BLaER1 treated with 17β-estradiol and CSF1 and Interleukin-3, amounts not matched to agents 10 nM and 100 nM (cell line): Measurements from ENCODE around the gene RPS19.

Source experiments
- H3K27ac ChIP-seq, 11 experiments: shearing (Covaris generic); formaldehyde crosslinking; 2 replicates each; pipeline ENCODE4 v1.8.1; 2022
- H3K27me3 ChIP-seq, 11 experiments: shearing (Covaris generic); formaldehyde crosslinking; 2 replicates each; pipeline ENCODE4 v1.8.1; 2022
- H3K36me3 ChIP-seq, 11 experiments: shearing (Covaris generic); formaldehyde crosslinking; 2 replicates each; pipeline ENCODE4 v1.8.1; 2022
- H3K4me1 ChIP-seq, 10 experiments: shearing (Covaris generic); formaldehyde crosslinking; 2 replicates each; pipeline ENCODE4 v1.8.1; 2022
- H3K4me2 ChIP-seq, 11 experiments: shearing (Covaris generic); formaldehyde crosslinking; 2 replicates each; pipeline ENCODE4 v1.8.1; 2022
- H3K4me3 ChIP-seq, 10 experiments: shearing (Covaris generic); formaldehyde crosslinking; 2 replicates each; pipeline ENCODE4 v1.8.1; 2022
- H3K9ac ChIP-seq, 11 experiments: shearing (Covaris generic); formaldehyde crosslinking; 2 replicates each; pipeline ENCODE4 v1.8.1; 2022
- H3K9me3 ChIP-seq, 11 experiments: shearing (Covaris generic); formaldehyde crosslinking; replicated peaks in 1 of 11; 2 replicates each; pipeline ENCODE4 v1.8.1; 2022
- H4K20me1 ChIP-seq, 11 experiments: shearing (Covaris generic); formaldehyde crosslinking; 2 replicates each; pipeline ENCODE4 v1.8.1; 2022
- Cebpa-rat ChIP-seq, 11 experiments: shearing (Covaris generic); IDR thresholded peaks; 2 replicates each; pipeline ENCODE4 v1.8.1; 2022

The RPS19 gene

GRCh38 chr19:41919948-41920712, 60.1 kb downstream of the RPS19 start:
- Histone ChIP-seq H3K4me3 (no peak overlapping the region), H3K4me2 (peak overlapping the region in 8 of 11 experiments; percentile 73 to 91 (median 87); a peak in 15 of 22 replicates), H3K4me1 (peaks cover 23 to 29% (median 26%) of the 10 kb centered on the region in 10 experiments), H3K27ac (no peak overlapping the region), H3K9me3 (no peaks in the 10 kb centered on the region), H4K20me1 (peaks cover 0 to 15% (median 5%) of the 10 kb centered on the region in 11 experiments; a peak in 10 of 22 replicates), H3K27me3 (peaks cover 57 to 74% (median 72%) of the 10 kb centered on the region in 11 experiments), H3K36me3 (no peaks in the 10 kb centered on the region), H3K9ac (no peak overlapping the region)
- no peak for TF ChIP-seq Cebpa-rat (IDR thresholded peaks at IDR 0.05)

DNA sequence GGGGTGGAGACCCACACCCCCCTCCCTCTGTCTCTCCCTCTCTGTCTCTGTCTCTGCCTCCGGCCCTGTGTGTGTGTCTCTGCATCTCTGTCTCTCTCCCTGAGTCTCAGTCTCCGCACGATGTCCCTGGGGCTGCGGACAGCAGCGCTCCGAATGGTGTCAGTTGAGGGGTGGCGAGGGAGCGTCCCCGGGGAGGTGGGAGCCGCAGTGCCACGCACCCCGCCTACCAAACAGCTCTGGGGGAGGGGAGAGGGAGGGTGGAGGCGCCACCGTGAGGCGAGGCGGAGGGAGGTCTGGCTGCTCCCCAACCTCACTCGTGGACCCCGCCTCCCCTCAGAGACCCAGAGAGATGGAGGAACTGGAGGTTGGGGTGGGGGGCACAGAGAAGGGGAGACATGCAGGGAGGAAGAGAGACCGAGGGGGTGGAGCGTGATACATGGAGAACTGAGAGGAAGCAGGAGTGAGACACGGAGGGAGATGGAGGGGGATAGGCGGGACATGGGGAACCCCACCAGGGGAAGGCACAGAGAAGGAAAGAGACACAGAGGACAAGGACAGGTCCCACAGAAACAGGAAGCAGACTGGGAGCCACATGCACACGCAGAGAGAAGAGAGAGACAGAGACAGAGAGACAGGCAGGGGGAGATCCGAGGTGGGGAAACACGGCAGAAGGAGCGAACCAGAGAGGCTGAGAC, 61.0 kb downstream of the RPS19 start:
- Histone ChIP-seq H3K4me1 (peaks cover 17 to 23% (median 20%) of the 10 kb centered on the region in 10 experiments), H3K27me3 (peaks cover 57 to 74% (median 72%) of the 10 kb centered on the region in 11 experiments), H3K9me3 (no peaks in the 10 kb centered on the region), H4K20me1 (peaks cover 0 to 12% (median 0%) of the 10 kb centered on the region in 11 experiments; a peak in 6 of 22 replicates), H3K9ac (peak overlapping the region in 9 of 11 experiments; percentile 3 to 55 (median 36); a peak in 12 of 22 replicates), H3K36me3 (no peaks in the 10 kb centered on the region), H3K4me2 (peak overlapping the region; percentile 73 to 93 (median 86)), H3K27ac (no peak overlapping the region), H3K4me3 (peak overlapping the region in 5 of 10 experiments; percentile 9 to 48 (median 39); a peak in 9 of 20 replicates)
- TF ChIP-seq Cebpa-rat (IDR thresholded peaks at IDR 0.05): no peak

- Histone ChIP-seq H3K9me3 (no peaks in the 10 kb centered on the region), H3K4me1 (peaks cover 17 to 23% (median 21%) of the 10 kb centered on the region in 10 experiments), H4K20me1 (peaks cover 0 to 20% (median under 1%) of the 10 kb centered on the region in 11 experiments; a peak in 9 of 22 replicates), H3K36me3 (no peaks in the 10 kb centered on the region), H3K27ac (no peak overlapping the region), H3K4me2 (peak overlapping the region; percentile 73 to 93 (median 86)), H3K4me3 (peak overlapping the region in 4 of 10 experiments; percentile 16 to 48 (median 39); a peak in 8 of 20 replicates), H3K9ac (peak overlapping the region in 9 of 11 experiments; percentile 3 to 55 (median 36); a peak in 12 of 22 replicates), H3K27me3 (peaks cover 57 to 74% (median 72%) of the 10 kb centered on the region in 11 experiments)
- no peak for TF ChIP-seq Cebpa-rat (IDR thresholded peaks at IDR 0.05)
Observed at GRCh38 chr19:41921577-41922576, 61.8 kb downstream of the RPS19 start.
